GM12878 (cell line): ENCODE measurements around the gene MYL3. TPM values are rescaled to one million over a fixed set of nuclear protein-coding genes. Genes with fewer than 3 reads are reported as not detected.

Experiments used
- ATAC-seq: fragments of 200-7000 bp; cut with Tn5 transposase; 3 replicates; pipeline ENCODE4 v1.9.1; 2020; ENCODE audit warnings: mild to moderate bottlenecking, moderate library complexity
- BruUV-seq: library from RNA; stranded (reverse); fragments of 400-500 nt; replicated peaks from 2 replicates; lab custom pipeline; 2021; lab: Mats Ljungman, UMichigan
- CTCF ChIA-PET: fragments of 300-600 bp; sonication (Branson Sonifier 250); formaldehyde crosslinking; extraction: SDS; loops from one replicate; lab custom pipeline; 2021; ENCODE audit warnings: inconsistent platforms; lab: Yijun Ruan, JAX
- POLR2A ChIA-PET: fragments of 350-600 bp; formaldehyde crosslinking; extraction: SDS; loops from one replicate; lab custom pipeline; 2021; ENCODE audit warnings: inconsistent platforms; lab: Charles Lee
- RAD21 ChIA-PET: fragments of 300-600 bp; sonication (Branson Sonifier 250); formaldehyde crosslinking; loops from one replicate; lab custom pipeline; 2023; ENCODE audit warnings: antibody characterized with exemption; ENCODE audit not compliant: unreplicated experiment; lab: Charles Lee
- SMC1A ChIA-PET: fragments of 300-600 bp; sonication (Branson Sonifier 250); formaldehyde crosslinking; loops from one replicate; lab custom pipeline; 2023; ENCODE audit not compliant: unreplicated experiment, uncharacterized antibody; lab: Charles Lee
- DNase-seq: peaks from one replicate; pipeline ENCODE4 v3.0.0-alpha.2; 2011; ENCODE audit warnings: low read depth, low spot score
- FAIRE-seq: peaks from 3 replicates; lab custom pipeline; 2011; peaks lifted over from hg19 to GRCh38; lab: Jason Lieb, UNC
- H2AFZ ChIP-seq: 2 replicates; pipeline ENCODE4 v1.6.0; 2011; ENCODE audit warnings: low read depth, low read length, control low read depth; ENCODE audit not compliant: control insufficient read depth
- H3K27ac ChIP-seq: 2 replicates; pipeline ENCODE4 v1.5.1; 2011; ENCODE audit warnings: control low read depth; ENCODE audit not compliant: control insufficient read depth, insufficient read depth
- H3K27me3 ChIP-seq, 2 experiments: replicated peaks in 1 of 2; 2 replicates each; pipeline versions ENCODE4 v1.6.0 to v1.6.1; 2011; ENCODE audit warnings: low read length in 1 of 2; ENCODE audit not compliant: control insufficient read depth in 2 of 2, insufficient read depth in 2 of 2
- H3K36me3 ChIP-seq, 2 experiments: 2 replicates each; pipeline ENCODE4 v1.5.1; 2011; ENCODE audit warnings: low read length in 1 of 2; ENCODE audit not compliant: control insufficient read depth in 2 of 2, insufficient read depth in 2 of 2
- H3K4me1 ChIP-seq: 2 replicates; pipeline ENCODE4 v1.6.1; 2011; ENCODE audit warnings: mild to moderate bottlenecking, low read length, moderate library complexity, mixed read lengths; ENCODE audit not compliant: control insufficient read depth, insufficient read depth
- H3K4me2 ChIP-seq: 2 replicates; pipeline ENCODE4 v1.6.0; 2011; ENCODE audit warnings: control low read depth; ENCODE audit not compliant: control insufficient read depth, insufficient read depth
- H3K4me3 ChIP-seq: fragments of 200-600 bp; sonication (generic); 2 replicates; pipeline ENCODE4 v1.5.1; 2016
- H3K79me2 ChIP-seq: 2 replicates; pipeline ENCODE4 v1.6.0; 2011; ENCODE audit warnings: low read length; ENCODE audit not compliant: control insufficient read depth, insufficient read depth
- H3K9ac ChIP-seq: 2 replicates; pipeline ENCODE4 v1.8.0; 2011; ENCODE audit warnings: low read length, control low read depth, mixed read lengths; ENCODE audit not compliant: control insufficient read depth, insufficient read depth
- H3K9me3 ChIP-seq: replicated peaks from 3 replicates; pipeline ENCODE4 v1.5.1; 2011; ENCODE audit warnings: mild to moderate bottlenecking, low read length; ENCODE audit not compliant: control insufficient read depth, insufficient read depth
- H4K20me1 ChIP-seq: 2 replicates; pipeline ENCODE4 v1.6.0; 2011; ENCODE audit not compliant: control insufficient read depth, insufficient read depth
- BCL11A ChIP-seq: IDR thresholded peaks from 2 replicates; pipeline ENCODE4 v1.6.1; 2011; ENCODE audit warnings: low read depth, low read length
- BHLHE40 ChIP-seq, 2 experiments: fragments of 450-650 bp in 1 of 2; IDR thresholded peaks; 2 replicates each; pipeline ENCODE4 v1.6.1; 2011 to 2017; ENCODE audit warnings: low read depth in 2 of 2, borderline replicate concordance in 1 of 2, improper control_type of control experiment in 1 of 2, low read length in 1 of 2, mild to moderate bottlenecking in 1 of 2
- IKZF2 ChIP-seq, 2 experiments: fragments of 450-650 bp; IDR thresholded peaks; 2 replicates each; pipeline ENCODE4 v1.6.1; 2017; ENCODE audit warnings: mild to moderate bottlenecking in 2 of 2, moderate library complexity in 2 of 2
- WGBS: methylation state at CpG from one replicate; pipeline ENCODE4 v1.1.6; 2016; ENCODE audit warnings: low lambda C conversion rate; ENCODE audit not compliant: insufficient replicate concordance, insufficient coverage; ENCODE audit errors: missing lambda C conversion rate; 5-methylcytosine and 5-hydroxymethylcytosine counted together
- in situ Hi-C: fragments of 300-500 bp; cut with MboI; formaldehyde crosslinking; loops from 9 replicates; pipeline ENCODE4 v1.14.3; 2018; ENCODE audit warnings: mixed read lengths
- intact Hi-C: fragments of 100-400 bp; cut with micrococcal nuclease; formaldehyde crosslinking; loops from one replicate; pipeline ENCODE4 v1.14.2; 2022; ENCODE audit not compliant: unreplicated experiment
- polyA plus RNA-seq, 11 experiments: library from polyadenylated mRNA; depleted of rRNA in 4 of 11; unstranded in 6 of 11; stranded (reverse) in 5 of 11; fragments of >200 nt; fragmentation: Nextera tagmentation in 4 of 11; fragmentation: Illumina TruSeq in 1 of 11; extraction: Ambion mirVana in 4 of 11; extraction: Trizol in 1 of 11; gene quantifications; 1 replicate in 1 of 11; 2 replicates in 10 of 11; pipeline versions ENCODE4 v1.2.1 to v1.2.3, GENCODE V29; 2011 to 2016; ENCODE audit warnings: inconsistent platforms in 2 of 11, missing spikeins in 2 of 11, low read depth in 1 of 11
- total RNA-seq, 4 experiments: library from RNA; depleted of rRNA in 3 of 4; stranded (reverse); fragments of >200 nt in 3 of 4; fragmentation: Illumina TruSeq in 1 of 4; extraction: Trizol in 1 of 4; gene quantifications; 2 replicates each; pipeline versions ENCODE4 v1.2.1 to v1.2.3, GENCODE V29; 2013 to 2021
- TF ChIP-seq, protein P1 (sequence below): fragments of 450-650 bp; IDR thresholded peaks from 2 replicates; pipeline ENCODE4 v1.6.1; 2017; ENCODE audit warnings: borderline replicate concordance
- TF ChIP-seq, protein P2 (sequence below): IDR thresholded peaks from 2 replicates; pipeline ENCODE4 v1.6.1; 2012; ENCODE audit warnings: low read length, inconsistent platforms
- TF ChIP-seq, protein P3 (sequence below): fragments of 450-650 bp; formaldehyde crosslinking; IDR thresholded peaks from 2 replicates; pipeline ENCODE4 v1.5.0; 2022; ENCODE audit warnings: mild to moderate bottlenecking, missing genetic modification characterization

Gene MYL3
- total and polyA plus RNA-seq, 10 of the 15 experiments (the other 5 are each of a cell fraction or from before 2014, with no cell fraction given): 0.40 TPM; not detected in 9

DNA sequence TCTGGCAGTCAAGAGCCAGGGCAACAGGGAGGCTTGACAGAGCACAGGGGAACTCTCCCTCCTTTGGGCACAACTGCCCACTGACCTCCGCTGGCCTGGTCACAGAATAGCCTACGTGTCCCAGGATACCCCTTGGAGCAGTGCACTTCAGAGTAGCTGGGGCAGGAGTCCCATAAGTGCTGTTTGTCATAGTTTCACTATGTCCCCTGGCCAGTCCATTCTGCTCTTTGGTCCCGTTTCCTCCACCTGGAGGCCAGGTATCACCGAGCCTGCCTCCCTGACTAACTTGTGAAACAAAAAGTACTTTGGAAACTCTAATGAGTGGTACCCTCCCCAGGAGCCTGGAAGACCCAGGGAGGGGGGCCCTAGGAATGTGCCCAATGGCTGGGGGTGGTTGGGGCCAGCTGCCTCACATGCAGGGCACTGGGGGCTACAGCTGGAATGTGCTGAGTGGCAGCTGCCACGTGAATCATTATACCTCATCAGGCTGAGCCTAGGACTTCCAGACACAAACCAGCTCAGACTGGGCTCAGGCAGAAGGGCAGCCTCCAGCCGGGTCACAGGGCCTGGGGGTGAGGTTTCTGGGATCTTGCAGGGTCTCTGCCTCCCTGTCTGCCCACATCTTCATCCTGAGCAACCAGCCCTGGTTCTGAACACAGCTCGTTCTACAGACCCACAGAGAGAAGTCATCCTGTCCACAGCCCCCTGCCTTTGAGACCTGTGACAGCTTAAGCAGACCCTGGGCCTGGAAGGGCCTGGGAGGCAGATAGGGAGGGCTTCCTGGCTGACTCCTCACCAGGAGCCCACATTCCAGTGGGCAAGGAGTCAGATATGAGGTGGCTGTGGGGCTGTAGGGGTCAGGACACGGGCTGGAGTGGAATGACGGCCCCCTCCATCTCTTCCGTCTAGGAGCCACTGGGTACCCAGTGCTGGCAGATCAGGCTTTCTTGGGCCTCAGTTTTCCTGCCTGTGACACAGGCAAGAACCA, 13.4 kb upstream of the MYL3 start:
- ChIA-PET SMC1A (interaction anchor here (1.3 kb wide), 1 partner anchor 19 kb away, joined by 4 read pairs; no protein-coding TSS in a partner anchor), CTCF (no interaction called here), POLR2A (no interaction called here), RAD21 (interaction anchor here (1.4 to 1.8 kb wide), 2 partner anchors 10 to 18 kb away, joined by 3 to 6 read pairs; no protein-coding TSS in a partner anchor)
- TF ChIP-seq, protein P1, sequence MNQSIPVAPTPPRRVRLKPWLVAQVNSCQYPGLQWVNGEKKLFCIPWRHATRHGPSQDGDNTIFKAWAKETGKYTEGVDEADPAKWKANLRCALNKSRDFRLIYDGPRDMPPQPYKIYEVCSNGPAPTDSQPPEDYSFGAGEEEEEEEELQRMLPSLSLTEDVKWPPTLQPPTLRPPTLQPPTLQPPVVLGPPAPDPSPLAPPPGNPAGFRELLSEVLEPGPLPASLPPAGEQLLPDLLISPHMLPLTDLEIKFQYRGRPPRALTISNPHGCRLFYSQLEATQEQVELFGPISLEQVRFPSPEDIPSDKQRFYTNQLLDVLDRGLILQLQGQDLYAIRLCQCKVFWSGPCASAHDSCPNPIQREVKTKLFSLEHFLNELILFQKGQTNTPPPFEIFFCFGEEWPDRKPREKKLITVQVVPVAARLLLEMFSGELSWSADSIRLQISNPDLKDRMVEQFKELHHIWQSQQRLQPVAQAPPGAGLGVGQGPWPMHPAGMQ: no peak
- TF ChIP-seq BHLHE40 (IDR thresholded peaks at IDR 0.05; ENCODE audit: borderline replicate concordance in 1 of 2, low read depth in 2 of 2, low read length in 1 of 2) (no peak), BCL11A (no peak), IKZF2 (IDR thresholded peaks at IDR 0.05) (no peak)
- TF ChIP-seq, protein P2, sequence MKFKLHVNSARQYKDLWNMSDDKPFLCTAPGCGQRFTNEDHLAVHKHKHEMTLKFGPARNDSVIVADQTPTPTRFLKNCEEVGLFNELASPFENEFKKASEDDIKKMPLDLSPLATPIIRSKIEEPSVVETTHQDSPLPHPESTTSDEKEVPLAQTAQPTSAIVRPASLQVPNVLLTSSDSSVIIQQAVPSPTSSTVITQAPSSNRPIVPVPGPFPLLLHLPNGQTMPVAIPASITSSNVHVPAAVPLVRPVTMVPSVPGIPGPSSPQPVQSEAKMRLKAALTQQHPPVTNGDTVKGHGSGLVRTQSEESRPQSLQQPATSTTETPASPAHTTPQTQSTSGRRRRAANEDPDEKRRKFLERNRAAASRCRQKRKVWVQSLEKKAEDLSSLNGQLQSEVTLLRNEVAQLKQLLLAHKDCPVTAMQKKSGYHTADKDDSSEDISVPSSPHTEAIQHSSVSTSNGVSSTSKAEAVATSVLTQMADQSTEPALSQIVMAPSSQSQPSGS: no peak
- TF ChIP-seq, protein P3, sequence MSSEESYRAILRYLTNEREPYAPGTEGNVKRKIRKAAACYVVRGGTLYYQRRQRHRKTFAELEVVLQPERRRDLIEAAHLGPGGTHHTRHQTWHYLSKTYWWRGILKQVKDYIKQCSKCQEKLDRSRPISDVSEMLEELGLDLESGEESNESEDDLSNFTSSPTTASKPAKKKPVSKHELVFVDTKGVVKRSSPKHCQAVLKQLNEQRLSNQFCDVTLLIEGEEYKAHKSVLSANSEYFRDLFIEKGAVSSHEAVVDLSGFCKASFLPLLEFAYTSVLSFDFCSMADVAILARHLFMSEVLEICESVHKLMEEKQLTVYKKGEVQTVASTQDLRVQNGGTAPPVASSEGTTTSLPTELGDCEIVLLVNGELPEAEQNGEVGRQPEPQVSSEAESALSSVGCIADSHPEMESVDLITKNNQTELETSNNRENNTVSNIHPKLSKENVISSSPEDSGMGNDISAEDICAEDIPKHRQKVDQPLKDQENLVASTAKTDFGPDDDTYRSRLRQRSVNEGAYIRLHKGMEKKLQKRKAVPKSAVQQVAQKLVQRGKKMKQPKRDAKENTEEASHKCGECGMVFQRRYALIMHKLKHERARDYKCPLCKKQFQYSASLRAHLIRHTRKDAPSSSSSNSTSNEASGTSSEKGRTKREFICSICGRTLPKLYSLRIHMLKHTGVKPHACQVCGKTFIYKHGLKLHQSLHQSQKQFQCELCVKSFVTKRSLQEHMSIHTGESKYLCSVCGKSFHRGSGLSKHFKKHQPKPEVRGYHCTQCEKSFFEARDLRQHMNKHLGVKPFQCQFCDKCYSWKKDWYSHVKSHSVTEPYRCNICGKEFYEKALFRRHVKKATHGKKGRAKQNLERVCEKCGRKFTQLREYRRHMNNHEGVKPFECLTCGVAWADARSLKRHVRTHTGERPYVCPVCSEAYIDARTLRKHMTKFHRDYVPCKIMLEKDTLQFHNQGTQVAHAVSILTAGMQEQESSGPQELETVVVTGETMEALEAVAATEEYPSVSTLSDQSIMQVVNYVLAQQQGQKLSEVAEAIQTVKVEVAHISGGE: no peak
- in situ Hi-C loops (no loop called here), intact Hi-C loops (no loop called here)
- H3K36me3 ChIP-seq: no peaks in the 10 kb centered on the region
- peaks cover 7% of the 10 kb centered on the region for H3K4me1 ChIP-seq
- BruUV-seq: no TSS peak
- H3K9ac ChIP-seq: no peak overlapping the region
- no peaks in the 10 kb centered on the region for H4K20me1 ChIP-seq
- DNase-seq (no peak), ATAC-seq (no peak), FAIRE-seq (no peak)
- 44% methylated on average over 10 of the region's 10 CpGs for WGBS
- no peaks in the 10 kb centered on the region for H3K79me2 ChIP-seq
- no peak overlapping the region for H3K4me2 ChIP-seq
- no peak overlapping the region for H3K4me3 ChIP-seq
- no peak overlapping the region for H2AFZ ChIP-seq
- no peak overlapping the region for H3K27ac ChIP-seq
- H3K9me3 ChIP-seq: no peaks in the 10 kb centered on the region
- H3K27me3 ChIP-seq: peaks cover 2 to 3% of the 10 kb centered on the region in 2 experiments; a peak in 1 of 4 replicates
